ENCODE measurements around the gene VSX2.

Gene VSX2

DNA sequence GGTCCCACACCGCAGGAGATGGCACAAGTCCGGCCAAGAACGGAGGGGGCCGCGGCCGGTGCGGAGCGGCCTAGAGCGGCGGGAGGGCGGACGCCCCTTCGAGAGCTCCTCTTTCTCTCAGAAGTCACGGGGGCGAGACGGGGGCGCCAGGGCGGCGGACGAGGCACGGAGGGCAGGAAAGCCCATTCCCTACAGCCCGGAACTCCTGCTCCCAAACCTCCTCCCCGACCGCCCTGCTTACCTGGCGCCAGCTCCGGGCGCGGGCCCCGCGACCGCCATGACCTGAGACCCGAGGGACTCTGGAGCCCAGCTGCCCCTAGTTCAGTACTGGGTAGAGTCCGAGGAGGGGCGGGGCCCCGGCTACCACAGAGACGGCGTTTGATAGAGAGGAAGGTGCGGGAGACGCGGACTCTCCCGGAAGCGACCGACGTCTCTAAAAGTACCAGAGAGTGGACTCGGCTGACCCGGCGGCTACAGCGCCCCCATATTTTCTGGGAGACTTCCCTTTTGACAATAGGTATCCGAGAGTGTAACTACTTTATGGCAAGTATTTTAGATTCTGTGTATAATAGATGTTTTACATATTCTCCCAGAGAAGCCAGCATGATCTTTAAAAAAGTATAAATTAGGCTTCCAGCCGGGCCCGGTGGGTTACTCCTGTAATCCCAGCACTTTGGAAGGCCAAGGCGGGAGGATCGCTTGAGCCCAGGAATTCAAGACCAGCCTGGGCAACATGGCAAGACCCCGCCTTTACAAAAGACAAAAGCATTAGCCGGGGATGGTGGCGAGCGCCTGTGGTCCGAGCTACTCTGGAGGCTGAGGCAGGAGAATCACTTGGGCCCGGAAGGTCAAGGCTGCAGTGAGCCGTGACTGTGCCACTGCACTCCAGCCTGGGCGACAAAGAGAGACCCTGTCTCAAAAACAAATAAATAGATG lies 63.7 kb downstream of the VSX2 start, which contains the start of gene ABCD4:
Gene ABCD4, minus strand, starts transcription at position 301 of the 936 bp plus-strand sequence. Its CDS starts 22 bp downstream, at position 279.
- ATAC-seq: peak; percentile 96 to 99

DNA sequence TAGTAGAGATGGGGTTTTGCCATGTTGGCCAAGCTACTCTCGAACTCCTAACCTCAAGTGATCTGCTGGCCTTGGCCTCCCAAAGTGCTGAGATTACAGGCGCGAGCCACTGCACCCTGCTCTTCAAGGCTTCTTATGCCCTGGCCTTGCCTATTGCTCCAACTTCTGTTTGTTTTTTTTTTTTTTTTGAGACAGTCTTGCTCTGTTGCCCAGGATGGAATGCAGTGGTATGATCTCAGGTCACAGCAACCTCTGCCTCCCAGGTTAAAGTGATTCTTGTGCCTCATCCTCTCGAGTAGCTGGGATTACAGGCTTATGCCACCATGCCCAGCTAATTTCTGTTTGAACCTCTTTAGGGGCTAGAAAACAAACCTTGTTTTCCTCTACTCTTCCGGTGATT lies 69.4 kb downstream of the VSX2 start:
- ATAC-seq: no peak

DNA sequence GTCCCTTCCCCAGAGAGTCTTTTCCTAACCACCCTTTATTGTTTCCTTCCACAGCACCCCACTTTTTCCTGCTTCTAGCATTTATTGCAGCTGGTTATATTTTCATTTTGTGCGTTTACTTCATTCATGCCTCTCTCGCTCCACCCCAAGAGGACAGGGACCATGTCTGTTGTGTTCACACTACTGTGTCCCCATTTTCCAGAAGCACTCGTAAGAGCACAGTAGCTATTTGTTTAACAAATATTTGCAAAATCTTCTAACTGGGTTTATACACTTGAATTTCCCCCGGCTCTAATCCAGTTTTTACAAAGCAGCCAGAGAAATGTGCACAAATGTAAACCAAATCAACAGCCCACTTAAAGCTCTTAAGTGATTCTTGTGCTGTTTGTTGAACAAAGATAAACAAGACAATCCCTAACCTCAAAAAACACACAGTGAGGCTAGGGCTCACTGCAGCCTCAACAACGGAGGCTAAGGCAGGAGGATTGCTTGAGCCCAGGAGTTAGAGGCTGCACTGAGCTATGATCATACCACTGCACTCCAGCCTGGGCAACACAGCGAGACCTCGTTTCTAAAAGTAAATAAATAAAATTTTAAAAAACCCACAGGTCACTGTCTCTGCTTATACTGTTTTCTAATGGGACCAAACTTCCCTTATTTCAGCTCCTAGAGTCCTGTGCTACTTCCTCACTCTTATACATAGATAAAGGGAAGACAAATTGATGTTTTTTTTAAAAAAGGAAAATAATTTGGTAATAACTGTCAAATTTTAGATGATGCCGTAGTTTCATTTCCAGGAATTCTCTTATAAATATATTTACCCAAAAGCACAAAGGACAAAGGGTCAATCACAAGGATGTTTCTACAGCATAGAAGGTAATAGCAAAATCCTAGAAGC lies 70.1 kb downstream of the VSX2 start:
- ATAC-seq: no peak

DNA sequence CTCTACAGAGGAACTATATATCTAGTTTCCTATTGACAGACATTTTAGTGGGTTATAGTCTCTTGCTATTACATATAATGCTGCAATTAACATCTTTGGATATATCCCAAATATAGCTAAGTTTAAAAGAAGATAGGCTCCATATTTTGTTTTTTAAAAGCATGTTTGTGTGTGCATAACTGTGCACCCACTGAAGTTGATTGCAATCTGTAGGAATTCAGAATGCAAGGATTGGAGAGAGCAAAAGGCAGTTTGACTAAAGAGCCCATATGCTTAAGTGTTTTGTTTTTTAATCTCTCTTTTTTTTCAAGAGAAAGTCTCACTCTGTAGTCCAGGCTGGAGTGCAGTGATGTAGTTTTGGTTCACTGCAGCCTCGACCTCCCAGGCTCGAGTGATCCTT lies 72.9 kb downstream of the VSX2 start:
- no peak for ATAC-seq

Measured in activated CD4-positive, CD25-positive, alpha-beta regulatory T cell treated with anti-CD3 and anti-CD28 coated beads, Interleukin-2, amount 50 U/mL, for 24 hours (primary cell).